HG02885 (cell line): Measurements from ENCODE around the gene PDZK1.
"Not testable (repeated sequence)": the region's sequence is repeated elsewhere in the genome, so short reads cannot be mapped to it uniquely, and the experiment has no call there.

ENCODE experiments used
- ATAC-seq: cut with Tn5 transposase; IDR thresholded peaks from one replicate; pipeline ENCODE4 v1.9.1; 2021; ENCODE audit warnings: mild to moderate bottlenecking; ENCODE audit not compliant: unreplicated experiment, poor library complexity

Gene PDZK1

GRCh38 chr1:145711213-145711651 lies 4.1 kb upstream of the PDZK1 start:
- ATAC-seq = no peak

GRCh38 chr1:145710291-145711027 lies 3.3 kb upstream of the PDZK1 start:
- ATAC-seq = no peak

GRCh38 chr1:145708063-145708462 lies 895 bp upstream of the PDZK1 start:
- ATAC-seq = no peak

- ATAC-seq = no peak
Measured at GRCh38 chr1:145706086-145706664, 993 bp downstream of the PDZK1 start.

GRCh38 chr1:145705622-145706021 lies 1.5 kb downstream of the PDZK1 start:
- no peak for ATAC-seq

GRCh38 chr1:145702826-145703225 lies 4.3 kb downstream of the PDZK1 start:
- ATAC-seq = no peak

- ATAC-seq = no peak
Measured at GRCh38 chr1:145702052-145702451, 5.1 kb downstream of the PDZK1 start.

GRCh38 chr1:145701306-145701862 lies 5.8 kb downstream of the PDZK1 start:
- ATAC-seq = no peak

GRCh38 chr1:145696630-145696960 lies 10.6 kb downstream of the PDZK1 start:
- ATAC-seq = no peak

- ATAC-seq = no peak
Measured at GRCh38 chr1:145695821-145696629, 11.1 kb downstream of the PDZK1 start.

GRCh38 chr1:145692785-145693443 lies 14.3 kb downstream of the PDZK1 start:
- ATAC-seq = no peak

- ATAC-seq = peak; percentile 64
Measured at GRCh38 chr1:145690587-145691558, 16.3 kb downstream of the PDZK1 start.

GRCh38 chr1:145689922-145690321 lies 17.2 kb downstream of the PDZK1 start:
- ATAC-seq = no peak

GRCh38 chr1:145688924-145689323 lies 18.2 kb downstream of the PDZK1 start:
- no peak for ATAC-seq

- no peak for ATAC-seq
Measured at GRCh38 chr1:145688328-145688727, 18.8 kb downstream of the PDZK1 start.

GRCh38 chr1:145686078-145686477 lies 21.1 kb downstream of the PDZK1 start:
- not testable (repeated sequence) for ATAC-seq

- not testable (repeated sequence) for ATAC-seq
Measured at GRCh38 chr1:145684858-145685257, 22.3 kb downstream of the PDZK1 start.

- ATAC-seq = not testable (repeated sequence)
Measured at GRCh38 chr1:145673217-145673616, 34.0 kb downstream of the PDZK1 start.

GRCh38 chr1:145670995-145671745 lies 36.0 kb downstream of the PDZK1 start:
- not testable (repeated sequence) for ATAC-seq
